Brain pericyte (primary cell): ENCODE data around the gene PRM3.

ENCODE experiments used
- DNase-seq: peaks from one replicate; pipeline ENCODE4 v3.0.0-alpha.2; 2012; ENCODE audit warnings: low read depth, low spot score

PRM3 gene

DNA sequence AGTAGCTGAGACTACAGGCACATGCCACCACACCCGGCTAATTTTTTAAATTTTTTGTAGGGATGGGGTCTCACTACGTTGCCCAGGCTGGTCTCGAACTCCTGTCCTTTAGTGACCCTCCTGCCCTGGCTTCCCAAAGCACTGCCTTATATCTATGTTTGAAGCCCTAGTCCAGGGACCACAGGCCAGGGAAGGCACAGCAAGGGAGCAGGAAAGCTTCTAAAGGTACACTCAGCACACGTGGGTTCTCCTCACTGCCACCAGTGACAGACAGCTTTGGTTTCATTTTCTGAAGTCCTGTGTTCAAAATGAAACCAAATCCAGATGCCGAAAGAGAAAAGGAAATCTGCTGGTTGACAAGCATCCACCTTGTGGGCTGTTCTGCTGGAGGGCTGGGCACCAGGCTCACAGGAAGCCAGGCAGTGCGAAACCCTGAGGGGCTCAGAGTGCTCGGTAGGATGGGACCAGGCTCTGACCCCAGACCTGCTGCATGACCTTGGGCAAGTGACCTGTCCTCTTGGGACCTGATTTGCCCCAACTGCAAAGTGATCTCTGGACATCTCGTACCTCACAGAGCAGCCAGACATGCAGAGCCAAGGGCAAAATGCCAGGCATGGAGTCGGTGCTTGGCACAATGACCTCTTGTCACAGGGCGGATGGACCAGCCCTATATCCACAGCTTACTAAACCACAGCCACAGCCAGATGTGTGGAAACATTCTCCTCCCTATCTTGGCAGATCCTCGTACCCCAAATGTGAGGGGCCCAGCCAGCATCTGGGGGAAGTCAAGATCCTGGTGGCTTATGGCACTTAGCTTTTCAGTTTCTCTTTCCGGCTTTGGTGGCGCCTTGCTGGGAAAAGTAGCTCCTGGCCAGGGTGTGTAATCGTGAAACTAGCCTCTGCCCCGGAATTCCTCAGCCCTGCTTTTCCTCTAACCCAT, 14.6 kb downstream of the PRM3 start:
- no peak for DNase-seq

DNA sequence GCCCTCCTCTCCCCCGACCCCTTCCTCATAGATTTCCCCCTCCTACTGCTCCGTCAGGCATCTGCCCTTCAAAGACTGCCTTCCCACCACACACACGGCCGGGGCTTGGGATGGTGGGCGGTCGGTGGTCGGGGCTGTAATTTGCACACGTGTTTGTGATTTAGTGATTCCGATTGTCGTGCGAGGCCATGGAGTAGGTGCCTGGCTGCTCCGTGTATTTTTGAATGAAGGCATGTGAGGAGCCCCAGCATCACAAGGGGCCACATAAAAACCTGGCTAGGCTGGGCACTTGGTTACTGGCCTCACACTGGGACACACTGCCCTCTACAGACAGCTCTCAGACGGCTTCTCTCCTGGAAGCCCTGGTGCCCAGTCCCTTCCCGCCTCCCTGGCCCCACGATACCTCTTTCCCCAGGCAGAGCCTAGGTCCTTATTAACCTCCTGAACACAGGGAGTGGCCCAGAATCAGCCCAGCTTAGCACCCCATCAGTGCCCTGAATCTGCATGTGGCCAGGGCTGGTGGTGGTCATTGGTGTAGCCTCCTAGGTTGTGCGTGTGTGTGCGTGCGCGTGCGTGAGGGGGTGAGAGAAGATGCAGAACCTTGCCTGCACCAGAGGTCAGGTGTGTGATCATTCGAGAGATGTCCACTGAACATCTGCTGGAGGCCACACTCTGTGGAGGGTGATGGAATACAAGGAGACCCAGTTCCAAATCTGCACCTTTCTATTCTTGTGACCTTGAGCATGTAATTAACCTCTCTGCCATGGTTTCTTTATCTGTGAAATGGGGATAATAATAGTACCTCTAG, 16.1 kb downstream of the PRM3 start:
- no peak for DNase-seq

GRCh38 chr16:11256661-11257130, 16.7 kb downstream of the PRM3 start:
- DNase-seq = no peak

GRCh38 chr16:11255737-11256660, 17.4 kb downstream of the PRM3 start, which contains the start of gene SOCS1:
TSS of gene SOCS1 (minus strand) at chr16:11256204. CDS start at chr16:11255478, 726 bp downstream.
- no peak for DNase-seq

DNA sequence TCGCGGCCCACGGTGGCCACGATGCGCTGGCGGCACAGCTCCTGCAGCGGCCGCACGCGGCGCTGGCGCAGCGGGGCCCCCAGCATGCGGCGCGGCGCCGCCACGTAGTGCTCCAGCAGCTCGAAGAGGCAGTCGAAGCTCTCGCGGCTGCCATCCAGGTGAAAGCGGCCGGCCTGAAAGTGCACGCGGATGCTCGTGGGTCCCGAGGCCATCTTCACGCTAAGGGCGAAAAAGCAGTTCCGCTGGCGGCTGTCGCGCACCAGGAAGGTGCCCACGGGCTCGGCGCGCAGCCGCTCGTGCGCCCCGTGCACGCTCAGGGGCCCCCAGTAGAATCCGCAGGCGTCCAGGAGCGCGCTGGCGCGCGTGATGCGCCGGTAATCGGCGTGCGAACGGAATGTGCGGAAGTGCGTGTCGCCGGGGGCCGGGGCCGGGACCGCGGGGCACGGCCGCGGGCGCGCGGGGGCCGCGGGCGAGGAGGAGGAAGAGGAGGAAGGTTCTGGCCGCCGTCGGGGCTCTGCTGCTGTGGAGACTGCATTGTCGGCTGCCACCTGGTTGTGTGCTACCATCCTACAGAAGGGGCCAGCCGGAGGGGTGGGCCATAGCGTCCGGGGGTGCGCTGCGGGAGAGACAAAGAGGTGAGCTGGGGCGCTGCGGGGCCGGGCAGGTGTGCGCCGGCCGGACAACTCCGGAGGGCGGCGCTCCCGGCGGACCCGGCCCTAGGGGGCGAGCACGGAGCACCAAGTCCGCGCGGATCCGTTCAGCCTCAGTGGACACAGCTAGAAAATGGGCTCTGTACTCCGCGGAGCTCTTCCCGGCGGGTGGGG, 18.3 kb downstream of the PRM3 start:
- no peak for DNase-seq

DNA sequence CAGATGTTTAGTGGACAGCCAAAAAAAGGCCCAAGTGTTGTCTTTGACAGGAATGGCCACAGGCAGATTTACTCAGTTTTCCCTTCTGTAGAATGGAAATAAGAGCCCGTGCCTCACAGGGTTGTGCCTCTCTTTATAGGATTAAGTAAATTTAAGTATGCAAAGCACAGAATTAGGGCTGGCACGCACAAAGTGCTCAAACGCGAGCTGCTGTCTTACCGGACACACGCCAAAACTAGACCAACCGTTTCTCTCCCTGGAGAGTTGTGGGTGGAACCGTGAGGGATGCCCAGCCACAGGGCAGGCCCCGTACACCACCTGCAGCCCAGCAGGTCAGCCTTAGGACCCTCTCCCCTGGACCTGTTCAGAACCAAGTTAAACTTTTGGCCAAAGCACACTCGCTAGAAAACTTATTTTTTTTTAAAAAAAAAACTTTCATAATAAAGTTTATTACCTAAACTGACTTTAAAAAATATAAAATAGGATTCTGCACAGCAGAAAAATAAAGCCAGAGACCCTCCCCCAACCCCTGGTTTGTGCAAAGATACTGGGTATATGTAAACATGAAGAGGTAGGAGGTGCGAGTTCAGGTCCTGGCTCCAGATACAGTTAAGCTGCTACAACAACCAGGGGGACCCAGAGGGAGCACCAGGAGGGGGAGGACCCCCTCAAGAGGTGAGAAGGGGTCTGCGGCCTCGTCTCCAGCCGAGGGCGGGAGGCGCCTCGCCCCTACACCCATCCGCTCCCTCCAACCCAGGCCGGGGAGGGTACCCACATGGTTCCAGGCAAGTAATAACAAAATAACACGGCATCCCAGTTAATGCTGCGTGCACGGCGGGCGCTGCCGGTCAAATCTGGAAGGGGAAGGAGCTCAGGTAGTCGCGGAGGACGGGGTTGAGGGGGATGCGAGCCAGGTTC, 19.2 kb downstream of the PRM3 start:
- DNase-seq = no peak

GRCh38 chr16:11253009-11253994, 20.1 kb downstream of the PRM3 start:
- DNase-seq = no peak

- no peak for DNase-seq
Observed at GRCh38 chr16:11252482-11252931, 20.9 kb downstream of the PRM3 start.

- DNase-seq = no peak
Observed at GRCh38 chr16:11251525-11252481, 21.6 kb downstream of the PRM3 start.

- DNase-seq = no peak
Observed at GRCh38 chr16:11250786-11251524, 22.5 kb downstream of the PRM3 start.

DNA sequence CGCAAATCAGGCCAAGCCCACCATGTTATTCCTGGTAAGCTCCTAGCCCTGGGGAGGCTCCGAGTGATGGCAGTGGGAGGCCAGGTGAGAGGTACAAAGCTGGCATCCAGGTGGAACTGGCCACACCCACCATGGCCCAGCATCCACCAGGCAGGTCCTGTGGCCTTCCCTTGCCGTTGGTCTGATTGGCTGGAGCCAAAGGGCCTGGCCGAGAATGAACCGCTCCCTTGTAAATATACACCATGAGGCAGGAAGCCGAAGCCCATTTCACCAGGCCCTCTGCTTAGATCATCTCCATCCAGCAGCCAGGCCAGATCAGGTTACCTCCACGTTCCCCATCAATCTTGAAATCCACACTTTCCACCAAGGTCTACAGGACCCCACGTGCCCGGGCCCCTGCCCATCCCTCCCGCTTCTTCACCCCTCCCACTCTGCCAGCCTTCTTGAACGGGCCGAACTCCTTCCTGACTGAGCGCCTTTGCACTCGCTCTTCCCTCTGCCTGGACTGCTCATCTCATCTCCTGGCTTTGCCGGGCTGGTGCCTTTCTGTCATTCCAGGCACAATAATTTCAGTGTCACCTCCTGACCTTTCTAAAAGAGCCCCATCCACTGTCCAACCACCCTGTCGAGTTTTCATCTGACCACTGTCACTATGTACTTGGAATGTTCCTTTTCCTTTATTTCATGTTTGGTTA, 23.2 kb downstream of the PRM3 start:
- no peak for DNase-seq

DNA sequence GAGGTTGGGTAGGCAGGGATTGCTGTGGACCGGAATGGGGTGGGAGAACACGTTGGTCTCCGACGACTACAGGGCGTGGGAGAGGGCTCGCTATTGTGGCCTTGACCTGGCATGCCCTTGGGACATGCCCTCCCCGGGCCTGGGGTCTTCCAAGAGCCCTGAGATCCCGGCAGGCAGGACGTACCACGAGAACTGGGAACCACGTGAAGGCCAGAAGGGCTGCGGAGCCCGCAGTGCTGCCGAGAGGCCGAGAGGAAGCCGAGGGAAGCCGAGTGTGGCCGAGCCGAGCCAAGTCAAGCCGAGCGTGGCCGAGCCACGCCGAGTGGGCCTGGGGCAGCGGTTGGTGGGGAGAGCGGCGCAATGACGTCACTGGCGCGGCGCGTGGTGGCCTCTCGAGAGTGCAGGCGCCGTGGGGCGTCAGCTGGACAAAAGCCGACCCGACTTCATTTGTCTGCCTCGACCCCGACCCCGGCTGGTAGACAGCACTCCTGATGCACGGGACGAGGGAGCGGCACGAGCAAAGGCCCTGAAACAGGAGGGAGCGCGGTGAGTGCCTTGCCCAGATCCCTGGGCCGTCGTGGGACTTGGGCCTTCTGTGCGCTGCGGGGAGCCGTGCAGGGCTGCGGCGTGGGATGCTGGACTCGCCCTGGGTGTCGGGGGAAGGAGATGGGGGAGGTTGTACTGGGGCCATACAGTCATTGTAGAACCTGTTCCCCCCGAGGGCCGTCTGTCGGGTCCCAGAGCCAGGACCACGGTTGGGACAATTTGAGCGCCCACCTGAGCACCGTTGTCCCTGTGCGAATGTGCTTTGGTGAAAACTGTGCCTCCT, 24.0 kb downstream of the PRM3 start:
- DNase-seq = no peak

DNA sequence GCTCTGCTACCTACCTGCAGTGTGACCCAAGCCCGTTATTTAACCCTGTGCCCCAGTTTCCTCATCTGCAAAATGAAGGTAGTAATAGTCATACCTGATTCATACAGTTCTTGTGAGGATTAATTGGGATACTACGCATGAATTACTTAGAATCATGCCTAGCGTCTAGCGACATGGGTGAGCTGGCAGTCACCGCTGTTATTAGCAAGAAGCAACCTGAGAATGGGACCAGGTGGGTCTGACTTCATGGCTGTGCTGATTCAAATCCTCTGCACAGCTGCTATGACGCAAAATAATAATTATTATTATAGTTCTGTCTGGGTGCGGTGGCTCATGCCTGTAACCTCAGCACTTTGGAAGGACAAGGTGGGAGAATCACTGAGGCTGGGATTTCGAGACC, 25.3 kb downstream of the PRM3 start:
- no peak for DNase-seq

GRCh38 chr16:11245988-11246387, 27.4 kb downstream of the PRM3 start:
- DNase-seq = no peak
